Activated naive CD4-positive, alpha-beta T cell treated with anti-CD3 and anti-CD28 coated beads, Interleukin-2, amount 10 ng/mL, durations not matched to agents 5 hours and 36 hours (primary cell): ENCODE data around the gene APLP2. TPM values are rescaled to one million over a fixed set of nuclear protein-coding genes. Genes with fewer than 3 reads are reported as not detected.

Experiments used
- total RNA-seq, 2 experiments: library from RNA; stranded (reverse); gene quantifications; one replicate each; pipeline ENCODE4 v1.2.3, GENCODE V29; 2021

APLP2 gene
- total RNA-seq, result 10 to 100 TPM; 24.5 to 25.1 TPM

DNA sequence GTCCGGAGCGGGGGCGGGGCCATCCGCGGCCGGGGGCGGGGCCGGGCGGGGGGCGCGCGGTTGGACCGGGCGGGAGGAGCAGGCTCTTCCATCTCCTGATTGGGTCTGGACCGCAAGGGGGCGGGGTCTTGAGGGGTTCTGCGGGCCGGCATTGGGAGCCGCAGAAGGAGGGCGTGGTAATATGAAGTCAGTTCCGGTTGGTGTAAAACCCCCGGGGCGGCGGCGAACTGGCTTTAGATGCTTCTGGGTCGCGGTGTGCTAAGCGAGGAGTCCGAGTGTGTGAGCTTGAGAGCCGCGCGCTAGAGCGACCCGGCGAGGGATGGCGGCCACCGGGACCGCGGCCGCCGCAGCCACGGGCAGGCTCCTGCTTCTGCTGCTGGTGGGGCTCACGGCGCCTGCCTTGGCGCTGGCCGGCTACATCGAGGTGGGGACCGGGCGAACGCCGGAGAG, at the start of gene APLP2:
Gene APLP2, plus strand, starts transcription at position 236 of the 450 bp plus-strand sequence. Its CDS starts 84 bp downstream, at position 320.

DNA sequence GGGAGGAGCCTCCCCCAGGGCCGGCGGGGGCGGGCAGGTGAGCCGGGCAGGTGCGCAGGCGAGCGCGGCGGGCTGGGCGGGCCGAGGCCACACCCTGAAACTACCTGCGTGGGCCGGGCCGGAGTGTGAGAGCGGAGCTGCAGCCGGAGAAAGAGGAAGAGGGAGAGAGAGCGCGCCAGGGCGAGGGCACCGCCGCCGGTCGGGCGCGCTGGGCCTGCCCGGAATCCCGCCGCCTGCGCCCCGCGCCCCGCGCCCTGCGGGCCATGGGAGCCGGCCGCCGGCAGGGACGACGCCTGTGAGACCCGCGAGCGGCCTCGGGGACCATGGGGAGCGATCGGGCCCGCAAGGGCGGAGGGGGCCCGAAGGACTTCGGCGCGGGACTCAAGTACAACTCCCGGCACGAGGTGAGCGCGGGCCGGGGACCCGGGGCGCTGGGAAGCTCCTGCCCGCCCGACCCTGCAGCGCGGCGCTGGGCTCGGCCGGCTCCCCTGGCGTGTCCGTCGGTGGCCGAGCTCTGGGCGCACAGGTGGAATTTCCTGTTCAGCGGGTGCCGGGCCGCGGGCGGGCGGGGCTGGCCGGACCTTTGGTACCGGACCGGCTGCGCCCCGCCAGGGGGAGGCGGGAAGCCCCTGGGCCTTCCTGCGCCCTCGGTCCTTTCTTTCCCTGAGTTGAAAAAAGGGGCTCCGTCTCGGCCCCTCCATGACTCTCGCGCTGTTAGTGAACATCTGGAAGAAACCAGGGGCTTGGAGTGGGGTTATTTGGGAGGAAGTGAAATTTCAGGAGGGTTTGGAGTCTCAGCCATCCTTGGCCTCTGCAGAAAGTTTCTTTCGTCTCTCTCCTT, 90.2 kb downstream of the APLP2 start, which contains the start of gene ST14:
Gene ST14, plus strand, starts transcription at position 126 of the 841 bp plus-strand sequence. Its CDS starts 198 bp downstream, at position 324.

Other genes with a start within 250 kb of the APLP2 start
- gene NFRKB, start 174.3 kb upstream of the APLP2 start, total RNA-seq, result 10 to 100 TPM; 42.0 to 45.2 TPM
- gene PRDM10, start 67.1 kb upstream of the APLP2 start, total RNA-seq, result 10 to 100 TPM; 12.6 to 14.9 TPM
- not detected for gene ST14, start 89.9 kb downstream of the APLP2 start, total RNA-seq
- 10 to 100 TPM; 50.6 to 56.8 TPM for gene ZBTB44, start 245.0 kb downstream of the APLP2 start, total RNA-seq